Prostate gland (tissue), 2 donors: ENCODE data around the gene CENPN.

Source experiments
- CTCF ChIP-seq, 4 experiments: fragments of 200-600 bp in 2 of 4; fragments of 450-650 bp in 2 of 4; sonication (generic) in 2 of 4; IDR thresholded peaks; 1 replicate in 3 of 4; 2 replicates in 1 of 4; pipeline ENCODE4 v1.5.1; 2016 to 2019; ENCODE audit warnings: antibody characterized with exemption in 4 of 4, mild to moderate bottlenecking in 2 of 4, moderate library complexity in 2 of 4
- POLR2A ChIP-seq: fragments of 450-650 bp; IDR thresholded peaks from one replicate; pipeline ENCODE4 v1.6.1; 2016; ENCODE audit warnings: antibody characterized with exemption, mild to moderate bottlenecking
- POLR2AphosphoS5 ChIP-seq: sonication (generic); formaldehyde crosslinking; IDR thresholded peaks from one replicate; pipeline ENCODE4 v1.6.1; 2017; ENCODE audit warnings: antibody characterized with exemption

- TF ChIP-seq POLR2A (no peak), CTCF (IDR thresholded peaks at IDR 0.05) (no peak), POLR2AphosphoS5 (no peak)
Observed at GRCh38 chr16:81061307-81061640, 54.3 kb downstream of the CENPN start.
